Measurements from ENCODE around the gene FBXW12.

FBXW12 gene

DNA sequence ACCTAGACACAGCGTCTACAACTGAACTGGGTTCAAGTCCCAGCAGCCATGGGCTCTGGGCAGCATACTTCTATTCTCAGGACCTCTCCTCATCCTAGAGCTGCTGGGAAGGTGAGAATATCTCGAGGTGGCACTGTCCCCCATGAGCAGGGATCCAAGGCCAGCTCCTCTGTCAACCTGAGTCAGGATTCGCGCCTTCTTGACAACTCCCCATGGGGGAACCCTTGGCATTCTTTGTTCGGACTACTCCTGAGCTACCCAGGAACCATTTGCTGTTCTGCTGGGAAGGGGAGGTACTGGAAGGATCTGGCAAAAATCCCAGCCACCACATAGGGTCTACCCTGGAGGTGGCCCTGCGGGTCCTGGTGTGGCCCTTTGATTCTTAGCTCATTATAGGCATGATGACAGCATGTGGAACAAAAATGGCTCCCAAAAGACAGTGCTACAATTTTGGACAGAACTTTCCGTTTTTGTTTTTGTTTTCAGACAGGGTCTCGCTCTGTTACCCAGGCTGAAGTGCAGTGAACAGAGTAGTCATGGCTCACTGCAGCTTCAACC lies 35.6 kb downstream of the FBXW12 start:
- DNase-seq (ENCODE audit: low read depth in 2 of 2), result no peak

DNA sequence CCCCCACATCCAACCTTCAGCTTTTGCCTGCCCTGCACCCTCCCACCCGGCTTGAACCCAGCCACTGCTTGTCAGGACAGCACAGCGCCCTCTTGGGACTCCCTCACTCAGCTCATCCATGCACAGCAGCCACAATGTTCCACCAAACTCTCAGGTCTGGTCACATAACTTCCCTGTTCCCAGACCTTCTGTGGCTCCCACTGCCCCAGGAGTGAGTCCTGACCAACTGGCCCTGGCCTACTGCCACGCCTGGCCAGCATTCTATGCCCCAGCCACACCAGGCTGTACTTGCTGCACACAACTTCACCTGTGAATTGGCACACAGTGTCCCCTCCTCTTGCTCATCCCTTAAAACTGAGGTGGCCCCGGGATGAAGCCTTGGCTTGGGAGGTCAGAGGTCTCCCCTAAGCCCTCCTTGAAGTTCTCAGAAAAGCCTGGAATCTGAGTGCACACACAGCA lies 36.8 kb downstream of the FBXW12 start:
- no peak for DNase-seq (ENCODE audit: low read depth in 2 of 2)

DNA sequence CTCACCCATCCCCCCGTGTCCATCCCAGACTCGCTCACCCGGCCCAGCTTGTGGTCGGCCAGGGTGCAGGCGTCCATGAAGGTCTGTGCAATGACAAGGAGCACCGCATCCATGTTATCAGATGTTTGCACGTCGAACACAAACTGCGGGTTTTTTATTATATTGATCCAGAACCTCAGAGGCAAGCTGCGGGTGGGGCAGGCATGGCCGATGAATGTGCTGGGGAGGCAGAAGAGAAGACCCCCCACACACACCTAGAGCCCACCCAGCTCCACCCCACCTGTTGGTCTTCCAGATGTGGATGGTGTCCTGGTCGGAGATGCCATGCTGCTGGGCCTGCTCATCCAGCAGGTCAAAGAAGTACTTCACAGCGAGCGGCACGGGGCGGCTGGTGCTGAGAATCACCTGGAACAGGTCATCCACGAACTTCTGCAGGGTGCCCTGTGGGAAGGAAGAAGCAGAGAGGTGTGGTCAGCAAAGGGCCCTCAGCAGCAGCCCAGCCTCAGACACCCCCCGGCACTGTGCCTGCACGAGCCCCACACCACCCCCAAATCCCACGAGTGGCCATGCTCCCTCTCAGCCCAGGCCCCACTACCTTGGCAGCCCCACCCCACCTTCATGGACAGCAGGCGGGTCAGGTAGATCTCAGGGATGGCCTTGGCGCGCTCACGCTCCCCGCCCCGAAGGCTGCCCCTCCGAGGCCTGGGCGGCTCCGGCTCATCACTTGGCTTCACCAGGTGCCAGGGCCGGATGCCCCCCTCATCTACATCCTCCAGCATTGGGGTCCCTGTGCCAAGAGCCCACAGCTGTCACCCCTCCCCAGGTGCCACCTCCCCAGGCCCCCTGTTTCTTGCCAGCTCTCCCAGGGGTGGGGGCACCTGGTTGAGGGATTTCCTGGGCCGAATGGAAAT lies 37.5 kb downstream of the FBXW12 start:
- no peak for DNase-seq (ENCODE audit: low read depth in 2 of 2)

DNA sequence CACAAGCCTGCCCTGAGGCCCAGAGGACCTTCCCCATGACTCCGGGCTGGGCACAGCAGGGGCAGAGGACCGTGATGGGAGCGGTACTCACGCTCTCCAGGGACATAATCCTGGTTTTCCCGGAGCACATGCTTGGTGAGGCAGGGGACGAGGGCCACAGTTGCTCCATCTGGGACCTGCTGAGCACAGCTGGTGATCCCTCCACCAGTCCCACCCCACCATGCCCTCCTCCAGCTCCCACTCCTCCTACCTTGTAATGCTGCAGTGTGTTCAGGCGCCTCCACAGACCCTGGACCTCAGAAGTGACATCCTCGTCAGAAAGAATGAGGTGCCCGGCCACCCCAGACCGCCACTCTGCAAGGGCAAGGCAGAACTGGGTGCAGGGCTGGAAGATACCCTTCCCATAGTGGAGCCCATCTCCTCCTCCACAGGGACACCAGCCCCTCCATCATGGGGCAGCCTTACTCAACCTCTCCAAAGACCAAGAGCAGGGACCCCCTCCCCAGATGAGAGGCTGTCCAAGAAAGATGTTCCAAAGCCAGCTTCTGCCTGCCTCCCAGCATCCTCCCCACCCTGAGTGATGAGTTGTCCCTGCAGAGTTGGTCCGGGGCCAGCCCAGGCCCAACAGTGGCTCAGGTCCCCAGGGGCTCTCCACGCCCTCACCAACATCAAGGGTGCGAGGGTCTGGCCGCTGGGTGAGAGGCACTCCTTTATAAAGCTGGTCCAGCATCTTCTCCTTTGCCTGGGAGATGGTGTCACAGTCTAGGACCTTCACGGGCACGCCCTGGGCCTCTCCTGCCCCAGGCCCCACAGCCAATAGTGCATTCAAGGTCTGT lies 38.4 kb downstream of the FBXW12 start:
- no peak for DNase-seq (ENCODE audit: low read depth in 2 of 2)

DNA sequence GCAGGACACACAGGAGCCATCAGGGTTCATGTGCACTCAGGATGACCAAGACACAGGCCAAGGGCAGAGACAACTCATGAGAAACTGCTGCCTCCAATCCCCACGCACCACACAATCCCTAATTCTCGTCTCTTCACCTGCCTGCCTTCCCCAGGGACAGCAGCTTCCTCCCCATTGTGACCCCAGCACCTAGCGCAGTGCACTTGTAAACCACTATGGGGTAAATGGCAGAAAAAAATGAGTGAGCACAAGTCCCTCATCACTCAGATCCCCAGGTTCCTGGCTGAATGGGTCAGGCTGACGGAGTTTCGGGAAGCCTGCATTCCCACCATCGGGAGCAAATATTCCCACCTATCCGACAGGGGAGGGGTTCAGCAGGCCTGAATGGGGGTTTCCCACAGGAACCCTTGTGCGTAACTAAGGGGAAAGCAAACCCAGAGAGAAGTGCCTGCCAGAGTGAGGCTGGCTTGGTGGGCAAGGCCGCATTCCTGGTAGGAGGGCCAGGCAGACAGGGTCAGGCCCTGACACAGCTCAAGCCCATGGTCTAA lies 39.1 kb downstream of the FBXW12 start:
- DNase-seq (ENCODE audit: low read depth in 2 of 2), result no peak

DNA sequence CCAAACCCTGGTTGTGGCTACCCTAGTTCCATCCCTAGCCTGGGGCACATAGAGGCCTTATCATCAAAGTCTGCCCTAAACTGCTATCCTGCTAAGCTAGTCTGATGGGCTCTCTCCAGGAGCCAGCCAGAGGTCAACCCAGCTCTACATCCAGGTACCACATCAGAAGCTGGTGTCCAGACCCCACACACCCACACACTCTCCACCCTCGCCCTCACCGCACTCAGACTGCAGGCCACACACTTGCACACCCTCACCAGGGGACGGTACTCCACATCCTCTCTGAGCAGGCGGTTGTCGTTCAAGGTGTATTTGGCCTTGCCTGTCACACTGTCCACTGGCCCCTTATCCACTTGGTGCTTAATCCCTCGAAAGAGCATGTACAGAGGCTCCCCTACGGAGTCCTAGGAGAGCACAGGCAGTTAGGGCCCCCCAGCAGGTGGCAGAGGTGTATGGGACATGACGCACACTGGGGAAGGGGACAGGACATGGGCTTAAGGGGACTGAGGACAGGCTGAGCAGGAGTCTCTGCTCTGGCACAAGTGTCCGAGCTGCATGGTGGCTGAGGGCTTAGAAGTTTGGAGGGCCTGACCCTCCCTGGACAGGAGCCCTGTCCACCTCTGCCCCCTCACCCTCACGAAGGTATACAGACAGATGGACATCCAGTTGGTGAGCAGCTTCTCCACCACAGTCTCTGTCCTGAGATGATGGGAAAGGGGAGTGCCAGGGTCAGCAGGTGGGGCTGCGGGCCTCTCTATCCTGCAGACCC lies 39.8 kb downstream of the FBXW12 start:
- no peak for DNase-seq (ENCODE audit: low read depth in 2 of 2)

DNA sequence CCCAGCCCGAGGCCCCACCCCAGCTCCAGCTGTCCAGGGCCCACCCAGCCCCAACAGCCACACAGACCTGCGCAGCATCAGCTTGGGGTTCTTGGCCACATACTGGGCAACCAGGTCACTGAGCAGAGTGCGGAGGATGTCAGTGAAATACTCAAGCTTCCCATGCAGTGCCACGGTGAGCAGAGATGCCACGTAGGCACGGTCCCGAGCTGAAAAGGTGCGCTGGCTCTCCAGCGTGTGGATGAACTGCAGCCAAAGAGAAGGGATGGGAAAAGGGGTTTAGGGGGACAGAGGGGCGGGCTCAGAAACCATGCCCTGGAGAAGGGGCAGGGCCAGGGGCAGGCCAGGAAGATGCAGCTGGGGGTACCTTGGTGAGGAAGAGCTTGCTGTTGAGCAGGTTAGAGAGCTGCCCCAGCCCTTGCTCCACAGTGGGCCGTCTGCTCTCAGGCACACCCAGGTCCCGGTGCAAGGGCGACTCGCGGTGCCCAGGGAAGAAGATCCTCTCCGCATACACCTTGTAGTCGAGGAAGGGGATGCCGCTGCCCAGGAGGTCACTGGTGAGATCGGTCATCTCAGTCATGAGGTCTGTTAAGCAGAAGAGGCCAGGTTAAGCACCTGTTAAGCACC lies 40.5 kb downstream of the FBXW12 start:
- DNase-seq (ENCODE audit: low read depth in 2 of 2), result no peak

DNA sequence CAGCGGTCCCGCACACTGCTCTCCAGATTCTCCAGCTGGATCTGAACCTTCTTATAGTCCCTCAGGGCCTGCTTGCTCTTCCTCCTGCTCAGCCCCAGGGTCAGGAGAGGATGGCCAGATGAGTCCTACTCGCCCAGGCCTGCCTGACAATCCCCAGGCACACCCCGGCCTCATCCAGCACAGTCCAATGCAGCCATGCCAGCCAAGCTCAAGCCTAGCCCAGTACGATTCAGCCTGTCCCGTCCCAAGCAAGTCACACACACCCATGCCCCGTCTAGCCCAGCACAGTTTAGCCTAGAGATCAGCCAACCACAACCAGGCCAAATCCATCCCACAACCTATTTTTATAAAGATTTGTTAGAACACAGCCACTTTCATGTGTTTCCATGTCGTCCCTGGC lies 41.1 kb downstream of the FBXW12 start:
- no peak for DNase-seq (ENCODE audit: low read depth in 2 of 2)

DNA sequence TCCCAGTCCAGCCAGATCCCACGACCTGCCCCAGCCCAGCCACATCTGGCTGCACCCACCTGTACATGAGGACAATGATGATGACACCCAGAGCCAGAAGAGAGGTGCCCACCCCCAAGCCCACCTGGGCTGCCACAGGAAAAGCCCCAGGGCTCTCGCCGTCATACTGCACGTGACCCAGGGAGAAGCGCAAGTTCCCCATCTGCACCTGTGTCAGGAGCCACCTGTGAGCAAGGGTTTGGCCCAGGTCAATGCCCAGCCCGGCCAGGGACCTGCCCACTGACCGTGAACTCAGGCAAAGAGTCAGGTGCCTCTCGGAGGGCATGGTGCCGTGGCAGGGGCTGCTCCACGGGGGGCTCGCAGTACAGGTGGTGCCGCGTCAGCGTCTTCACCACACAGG lies 41.6 kb downstream of the FBXW12 start:
- no peak for DNase-seq (ENCODE audit: low read depth in 2 of 2)

DNA sequence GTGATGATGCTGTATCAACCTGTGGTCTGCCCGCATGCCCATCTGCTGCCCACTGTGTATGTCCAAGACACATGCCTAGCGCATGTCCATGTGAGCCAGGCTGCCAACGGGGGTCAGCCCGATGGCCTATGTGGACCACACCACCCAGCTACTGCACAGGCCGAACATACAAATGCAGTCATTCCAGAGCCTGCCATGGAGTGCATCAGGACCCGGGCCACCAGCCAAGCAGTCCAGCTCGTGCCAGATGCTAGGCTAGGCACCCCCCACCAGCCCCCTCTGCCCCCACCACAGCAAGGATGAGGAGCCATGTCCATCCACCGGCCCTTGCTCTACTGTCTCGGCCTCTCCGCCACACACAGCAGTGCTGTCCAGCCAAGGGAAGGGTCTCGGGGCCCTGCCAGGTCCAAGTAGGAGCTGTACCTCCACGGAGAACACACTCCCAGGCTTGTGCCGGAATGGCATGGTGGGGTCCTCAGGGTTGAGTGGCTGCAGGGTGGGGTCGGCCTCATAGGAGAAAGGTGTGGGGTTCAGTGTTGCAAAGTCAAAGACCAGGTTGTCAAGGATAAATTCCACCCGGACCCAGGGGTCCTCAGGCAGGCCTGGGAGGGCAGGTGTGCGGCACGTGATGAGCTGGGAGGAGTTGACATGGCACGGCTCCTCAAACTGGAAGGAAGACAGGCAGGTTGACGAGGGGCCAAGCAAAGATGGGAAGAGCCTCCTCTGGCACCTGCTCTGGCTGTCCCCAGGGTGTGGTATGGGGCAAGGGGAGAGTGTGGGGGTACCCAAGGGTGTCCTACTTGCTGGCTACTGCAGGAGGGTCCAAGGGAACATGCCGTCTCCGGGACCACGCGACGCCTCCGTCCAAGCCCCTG lies 42.6 kb downstream of the FBXW12 start:
- DNase-seq (ENCODE audit: low read depth in 2 of 2), result no peak

DNA sequence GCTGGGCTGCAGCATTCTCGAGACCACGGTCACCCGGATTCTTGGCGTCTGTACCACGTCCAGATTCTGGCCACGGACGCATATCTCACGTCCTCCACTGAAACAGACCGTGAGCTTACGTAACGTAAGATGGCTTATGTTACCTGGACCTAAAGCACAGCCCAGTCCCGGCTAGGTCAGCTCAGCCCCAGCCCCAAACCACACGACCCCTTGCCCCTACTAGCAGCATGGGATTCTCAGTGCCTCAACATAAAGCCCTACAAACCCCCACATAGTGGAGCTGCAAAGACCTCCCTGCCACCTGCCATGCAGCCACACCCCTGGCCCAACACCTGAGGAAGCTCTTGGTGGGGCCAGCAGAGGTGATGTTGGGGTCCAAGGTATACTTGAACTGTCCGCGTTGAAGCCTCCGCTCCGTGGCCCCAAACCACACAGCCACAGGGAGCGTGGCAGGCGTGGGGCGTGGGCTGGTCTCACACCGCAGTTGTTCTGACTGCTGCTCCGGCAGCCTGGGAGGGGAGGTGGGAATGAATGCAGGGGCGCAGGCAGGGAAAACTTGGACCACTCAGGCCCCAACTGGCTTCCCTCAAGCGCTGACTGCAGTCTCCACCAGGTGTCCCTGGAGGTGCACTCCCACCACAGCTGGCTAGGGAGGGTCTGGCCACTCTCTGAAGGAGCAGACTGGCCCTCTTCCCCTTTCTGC lies 43.4 kb downstream of the FBXW12 start:
- DNase-seq (ENCODE audit: low read depth in 2 of 2), result no peak

DNA sequence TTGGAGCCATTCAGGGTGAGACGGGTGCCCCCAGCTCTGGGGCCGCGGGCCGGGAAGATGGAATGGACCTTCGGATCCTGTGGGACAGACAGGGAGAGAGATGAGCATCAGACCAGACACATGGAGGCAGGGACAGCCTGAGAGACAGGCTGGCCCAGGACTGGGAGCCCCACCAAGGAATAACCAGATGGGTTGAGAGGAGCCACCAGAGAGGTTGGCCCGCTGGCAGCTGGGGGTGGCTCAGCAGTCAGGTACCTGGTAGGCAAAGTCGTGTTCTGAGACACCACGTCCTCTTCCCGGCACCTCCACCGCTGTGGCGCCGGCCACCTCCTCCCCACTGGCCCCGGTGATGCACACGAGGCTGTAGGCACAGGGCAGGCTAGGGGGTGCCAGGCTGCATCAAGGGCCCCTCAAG lies 44.1 kb downstream of the FBXW12 start:
- no peak for DNase-seq (ENCODE audit: low read depth in 2 of 2)

DNA sequence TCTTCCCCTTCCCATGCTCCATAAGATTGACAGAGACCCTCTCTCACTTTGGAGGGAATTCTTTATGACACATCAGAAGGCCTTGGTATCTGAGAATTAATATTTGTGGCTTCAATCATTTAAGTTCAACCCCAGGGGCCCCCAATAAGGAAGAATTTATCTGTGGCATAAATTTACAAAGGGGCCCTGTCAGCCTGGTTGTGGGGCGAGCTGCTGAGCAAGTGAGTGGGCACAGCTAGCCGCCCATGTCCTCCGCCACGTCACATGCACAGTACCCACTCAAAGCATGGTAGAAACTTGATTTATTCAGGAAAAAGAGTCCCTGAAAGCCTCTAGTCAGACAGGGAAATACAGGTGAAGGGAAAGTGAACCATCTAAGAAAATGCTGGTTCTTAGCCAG lies 44.5 kb downstream of the FBXW12 start:
- no peak for DNase-seq (ENCODE audit: low read depth in 2 of 2)

DNA sequence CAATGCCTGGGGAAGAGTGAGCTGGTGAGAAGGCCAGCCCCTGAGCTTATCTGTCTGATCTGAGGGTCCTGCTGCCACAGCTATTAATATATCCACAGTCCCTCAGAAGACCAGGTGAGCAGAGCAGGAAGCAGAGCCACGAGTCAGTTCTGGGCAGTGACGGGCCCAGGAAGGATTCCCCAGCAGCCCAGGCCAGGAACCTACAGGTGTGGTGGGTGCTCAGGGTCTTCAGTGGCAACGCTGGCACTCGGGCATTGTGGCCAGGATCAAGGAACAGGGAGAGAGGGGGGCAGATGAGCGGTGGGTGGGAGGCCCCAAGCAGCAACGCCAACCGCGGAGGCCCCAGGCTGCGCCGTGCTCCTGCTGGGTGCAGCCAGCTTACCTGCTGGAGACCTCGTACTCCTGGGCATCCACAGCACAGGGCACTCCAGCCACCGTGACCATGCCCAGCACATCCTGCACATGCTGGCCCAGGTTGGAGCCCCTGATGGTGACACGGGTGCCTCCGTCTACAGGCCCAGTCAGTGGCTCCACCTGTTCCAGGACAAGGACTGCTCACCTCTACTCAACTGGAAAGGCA lies 45.6 kb downstream of the FBXW12 start:
- DNase-seq (ENCODE audit: low read depth in 2 of 2), result no peak

DNA sequence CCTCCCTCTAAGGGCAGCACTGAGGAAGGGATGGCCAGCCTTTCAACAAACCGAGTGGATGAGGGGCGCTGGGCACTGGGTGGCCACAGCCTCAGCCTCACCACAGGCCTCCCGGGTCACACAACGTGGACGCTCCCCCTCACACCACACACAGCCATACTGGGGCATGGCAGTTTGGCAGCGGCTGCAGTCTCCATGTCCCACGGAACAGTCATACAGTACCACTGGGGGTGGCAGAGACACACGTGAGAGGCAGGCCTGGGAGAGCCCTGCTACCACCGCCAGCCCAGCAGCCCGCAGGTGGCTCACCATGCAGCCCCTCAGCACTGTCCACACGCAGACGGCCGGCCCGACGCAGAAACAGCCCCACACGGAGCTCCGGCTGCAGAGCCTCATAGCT lies 46.1 kb downstream of the FBXW12 start:
- no peak for DNase-seq (ENCODE audit: low read depth in 2 of 2)

DNA sequence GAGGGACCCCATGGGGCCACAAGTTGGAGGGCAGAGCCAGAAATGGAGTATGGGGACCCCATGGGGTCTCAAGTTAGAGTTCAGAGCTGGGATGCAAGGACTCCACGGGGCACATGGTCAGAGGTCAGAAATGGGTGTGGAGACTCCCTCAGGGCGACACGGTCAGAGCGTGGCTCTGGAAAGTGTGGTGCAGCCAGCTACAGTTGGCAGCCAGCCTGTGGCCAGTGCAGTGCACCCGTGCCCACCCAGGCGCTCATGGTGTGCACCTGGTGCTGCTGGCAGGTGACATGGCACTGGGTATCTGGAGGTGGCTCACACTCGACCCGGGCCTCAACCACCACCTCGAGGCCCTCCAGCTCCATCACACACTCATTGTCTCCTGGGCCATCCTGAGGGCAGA lies 46.6 kb downstream of the FBXW12 start:
- no peak for DNase-seq (ENCODE audit: low read depth in 2 of 2)

DNA sequence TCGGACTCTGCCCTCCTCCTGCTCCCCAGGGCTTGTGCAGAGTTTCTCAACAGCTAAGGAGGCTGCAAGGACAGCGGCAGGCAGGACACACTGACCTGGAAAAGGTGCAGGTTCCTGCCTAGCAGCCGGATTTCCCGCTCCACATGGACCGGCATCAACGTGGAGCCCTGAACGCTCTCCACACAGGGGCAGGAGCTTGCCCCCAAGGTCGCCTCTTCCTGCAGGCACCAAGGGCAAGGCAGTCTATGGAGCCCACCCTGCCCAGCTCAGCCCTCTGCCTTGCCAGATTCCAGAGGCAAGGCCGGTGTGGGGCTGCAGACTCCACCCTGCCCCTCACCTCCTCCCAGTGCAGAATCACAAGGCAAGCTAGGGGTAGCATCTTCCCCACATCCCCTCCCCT lies 47.1 kb downstream of the FBXW12 start:
- no peak for DNase-seq (ENCODE audit: low read depth in 2 of 2)

DNA sequence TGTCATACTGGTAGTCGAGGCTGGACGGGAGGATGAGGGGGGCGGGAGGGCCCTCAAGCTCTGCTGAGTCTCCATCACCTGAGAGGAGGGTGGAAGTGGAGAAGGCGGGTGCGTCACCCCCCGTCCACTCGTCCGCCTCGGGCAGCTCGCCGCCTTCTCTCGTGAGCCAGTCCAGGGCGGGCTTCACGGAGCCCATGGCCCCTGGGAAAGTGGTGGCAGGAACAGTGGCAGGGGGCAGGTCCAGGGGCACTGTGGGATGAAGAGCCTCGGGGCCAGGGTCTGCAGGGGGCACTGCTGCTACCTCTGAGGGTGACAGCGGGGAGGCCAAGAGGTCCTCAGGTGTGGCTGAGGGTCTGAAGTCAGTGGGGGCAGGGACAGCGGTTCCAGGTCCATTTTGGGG lies 47.6 kb downstream of the FBXW12 start:
- no peak for DNase-seq (ENCODE audit: low read depth in 2 of 2)

DNA sequence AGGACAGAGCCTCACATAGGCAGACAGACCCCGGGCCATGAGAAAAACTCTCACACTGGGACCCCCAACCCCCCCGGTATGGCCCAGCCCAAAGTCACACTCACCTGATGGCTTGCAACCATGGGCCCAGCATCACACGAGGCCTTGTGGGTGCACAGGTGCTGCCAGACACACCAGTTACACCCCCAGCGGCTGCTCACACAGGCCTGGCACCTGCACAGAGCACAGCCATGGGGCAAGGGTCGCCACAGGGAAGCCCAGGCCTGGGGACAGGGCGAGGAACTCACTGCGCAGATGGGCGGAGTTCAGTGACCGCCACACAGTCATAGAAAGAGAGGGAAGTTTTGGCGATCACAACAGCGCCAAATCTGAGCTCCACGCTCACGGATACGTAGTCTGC lies 48.5 kb downstream of the FBXW12 start:
- DNase-seq (ENCODE audit: low read depth in 2 of 2), result no peak
